KMS-11 (cell line): Measurements from ENCODE around the gene RASGRP2.

Experiments
- H2AFZ ChIP-seq: fragments of 200-600 bp; sonication (generic); 2 replicates; pipeline ENCODE4 v1.6.1; 2016; ENCODE audit warnings: antibody characterized with exemption, mixed run types, low read depth
- H3K27ac ChIP-seq: fragments of 200-600 bp; sonication (generic); 2 replicates; pipeline ENCODE4 v1.6.1; 2016; ENCODE audit warnings: mild to moderate bottlenecking, mixed run types
- H3K27me3 ChIP-seq: fragments of 200-600 bp; sonication (generic); 2 replicates; pipeline ENCODE4 v1.6.1; 2017; ENCODE audit warnings: mild to moderate bottlenecking, low read depth, mixed run types, moderate library complexity; ENCODE audit not compliant: insufficient read depth
- H3K36me3 ChIP-seq: fragments of 200-600 bp; sonication (generic); 2 replicates; pipeline ENCODE4 v1.6.1; 2017; ENCODE audit warnings: mild to moderate bottlenecking, mixed run types; ENCODE audit not compliant: insufficient read depth
- H3K4me1 ChIP-seq: fragments of 200-600 bp; sonication (generic); 2 replicates; pipeline ENCODE4 v1.6.1; 2016; ENCODE audit warnings: mild to moderate bottlenecking, low read depth, mixed run types; ENCODE audit not compliant: poor library complexity, severe bottlenecking
- H3K4me2 ChIP-seq: fragments of 200-600 bp; sonication (generic); 2 replicates; pipeline ENCODE4 v1.7.0; 2016; ENCODE audit warnings: mild to moderate bottlenecking, mixed run types
- H3K4me3 ChIP-seq: fragments of 200-600 bp; sonication (generic); IDR thresholded peaks from 2 replicates; pipeline ENCODE4 v1.6.1; 2017; ENCODE audit warnings: low read depth, low read length, mixed read lengths; ENCODE audit not compliant: insufficient read depth
- H3K79me2 ChIP-seq: fragments of 200-600 bp; sonication (generic); 2 replicates; pipeline ENCODE4 v1.6.1; 2016; ENCODE audit warnings: low read depth, mixed run types; ENCODE audit not compliant: insufficient read depth
- H3K9ac ChIP-seq: fragments of 200-600 bp; sonication (generic); 2 replicates; pipeline ENCODE4 v1.6.1; 2016; ENCODE audit warnings: mild to moderate bottlenecking, mixed run types
- H4K20me1 ChIP-seq: fragments of 200-600 bp; sonication (generic); 2 replicates; pipeline ENCODE4 v1.6.1; 2016; ENCODE audit warnings: mild to moderate bottlenecking, mixed run types; ENCODE audit not compliant: insufficient read depth
- CTCF ChIP-seq: fragments of 200-600 bp; sonication (generic); conservative IDR thresholded peaks from 2 replicates; pipeline ENCODE4 v1.6.1; 2017; ENCODE audit warnings: low read depth, mild to moderate bottlenecking, antibody characterized with exemption, low read length, moderate library complexity, mixed read lengths

RASGRP2 gene

GRCh38 chr11:64741375-64742086 is 2.4 kb downstream of the RASGRP2 start:
- Histone ChIP-seq H3K4me1 (peaks cover 31% of the 10 kb centered on the region), H2AFZ (no peak overlapping the region), H3K4me2 (no peak overlapping the region; the same call in 1 of the 2 replicates), H3K27me3 (peaks cover 90% of the 10 kb centered on the region), H3K36me3 (no peaks in the 10 kb centered on the region), H3K4me3 (no peak overlapping the region), H4K20me1 (no peaks in the 10 kb centered on the region), H3K27ac (no peak overlapping the region), H3K9ac (no peak overlapping the region), H3K79me2 (no peaks in the 10 kb centered on the region)
- no peak for TF ChIP-seq CTCF

GRCh38 chr11:64739871-64740270 is 4.1 kb downstream of the RASGRP2 start:
- Histone ChIP-seq H3K27me3 (peaks cover 97% of the 10 kb centered on the region), H3K36me3 (no peaks in the 10 kb centered on the region), H3K9ac (no peak overlapping the region), H3K79me2 (no peaks in the 10 kb centered on the region), H2AFZ (no peak overlapping the region), H3K4me3 (no peak overlapping the region), H4K20me1 (no peaks in the 10 kb centered on the region), H3K4me1 (peaks cover 24% of the 10 kb centered on the region), H3K27ac (no peak overlapping the region), H3K4me2 (no peak overlapping the region)
- no peak for TF ChIP-seq CTCF

- H3K9ac ChIP-seq, result no peak overlapping the region
- no peaks in the 10 kb centered on the region for H3K79me2 ChIP-seq
- no peak overlapping the region for H2AFZ ChIP-seq
- H3K27ac ChIP-seq, result no peak overlapping the region
- H4K20me1 ChIP-seq, result no peaks in the 10 kb centered on the region
- no peak overlapping the region for H3K4me3 ChIP-seq
- H3K4me1 ChIP-seq, result no peaks in the 10 kb centered on the region
- H3K4me2 ChIP-seq, result no peak overlapping the region
- H3K36me3 ChIP-seq, result no peaks in the 10 kb centered on the region
- no peak for TF ChIP-seq CTCF
- peaks cover 87% of the 10 kb centered on the region for H3K27me3 ChIP-seq
Observed at GRCh38 chr11:64736654-64737053, 7.3 kb downstream of the RASGRP2 start.

- no peaks in the 10 kb centered on the region for H3K4me1 ChIP-seq
- TF ChIP-seq CTCF, result no peak
- H3K4me2 ChIP-seq, result no peak overlapping the region
- peaks cover 86% of the 10 kb centered on the region for H3K27me3 ChIP-seq
- H3K9ac ChIP-seq, result no peak overlapping the region
- no peaks in the 10 kb centered on the region for H3K36me3 ChIP-seq
- no peak overlapping the region for H2AFZ ChIP-seq
- no peaks in the 10 kb centered on the region for H4K20me1 ChIP-seq
- H3K4me3 ChIP-seq, result no peak overlapping the region
- H3K79me2 ChIP-seq, result no peaks in the 10 kb centered on the region
- no peak overlapping the region for H3K27ac ChIP-seq
Observed at GRCh38 chr11:64735725-64736259, 8.2 kb downstream of the RASGRP2 start.
